Uterus (tissue), 4 donors: ENCODE measurements around the gene IDNK. TPM values are rescaled to one million over a fixed set of nuclear protein-coding genes. Genes with fewer than 3 reads are reported as not detected.

Source experiments
- DNase-seq, 2 donors: peaks; one replicate each; pipeline ENCODE4 v3.0.0-alpha.2; 2019 to 2020
- H3K27ac ChIP-seq, 2 donors: fragments of 200-600 bp; sonication (generic); 1 replicate in 1 of 2; 2 replicates in 1 of 2; pipeline ENCODE4 v1.5.1; 2016 to 2018
- H3K27me3 ChIP-seq, 2 donors: fragments of 200-600 bp; sonication (generic); one replicate each; pipeline ENCODE4 v1.5.1; 2018 to 2019; ENCODE audit warnings: control low read depth in 1 of 2
- H3K36me3 ChIP-seq, 2 donors: fragments of 200-600 bp; sonication (generic); one replicate each; pipeline ENCODE4 v1.5.1; 2019; ENCODE audit warnings: control low read depth in 1 of 2
- H3K4me1 ChIP-seq, 2 donors: fragments of 200-600 bp; sonication (generic); one replicate each; pipeline ENCODE4 v1.5.1; 2018 to 2019; ENCODE audit warnings: control low read depth in 1 of 2
- H3K4me3 ChIP-seq, 2 donors: fragments of 200-600 bp; sonication (generic); 1 replicate in 1 of 2; 2 replicates in 1 of 2; pipeline ENCODE4 v1.5.1; 2018 to 2019; ENCODE audit warnings: mild to moderate bottlenecking in 1 of 2
- H3K9me3 ChIP-seq, 2 donors: fragments of 200-600 bp; sonication (generic); one replicate each; pipeline ENCODE4 v1.5.1; 2019; ENCODE audit warnings: control low read depth in 1 of 2
- CTCF ChIP-seq, 4 experiments: fragments of 200-600 bp in 2 of 4; fragments of 450-650 bp in 2 of 4; sonication (generic) in 2 of 4; IDR thresholded peaks; one replicate each; pipeline ENCODE4 v1.5.1; 2016 to 2019; ENCODE audit warnings: antibody characterized with exemption in 4 of 4, mild to moderate bottlenecking in 2 of 4, moderate library complexity in 1 of 4
- POLR2A ChIP-seq, 2 donors: fragments of 450-650 bp; IDR thresholded peaks; one replicate each; pipeline ENCODE4 v1.6.1; 2016; ENCODE audit warnings: antibody characterized with exemption in 2 of 2, mild to moderate bottlenecking in 1 of 2, moderate library complexity in 1 of 2
- intact Hi-C: fragments of 100-400 bp; cut with DNase I; formaldehyde crosslinking; loops from one replicate; pipeline ENCODE4 v1.15.1; 2023; ENCODE audit warnings: low total_unique reads
- total RNA-seq, 4 donors: library from RNA; depleted of rRNA in 3 of 4; stranded (reverse); fragments of >200 nt in 3 of 4; gene quantifications; one replicate each; pipeline versions ENCODE4 v1.1.0 to v1.2.4, GENCODE V29; 2014 to 2023
- donor health status: DM: yes; HTN: yes; CAD: no.

The IDNK gene
- total RNA-seq, 4 donors from 2014 or later: 2.6 to 5.5 (median 4.0) TPM; not detected in 1

DNA sequence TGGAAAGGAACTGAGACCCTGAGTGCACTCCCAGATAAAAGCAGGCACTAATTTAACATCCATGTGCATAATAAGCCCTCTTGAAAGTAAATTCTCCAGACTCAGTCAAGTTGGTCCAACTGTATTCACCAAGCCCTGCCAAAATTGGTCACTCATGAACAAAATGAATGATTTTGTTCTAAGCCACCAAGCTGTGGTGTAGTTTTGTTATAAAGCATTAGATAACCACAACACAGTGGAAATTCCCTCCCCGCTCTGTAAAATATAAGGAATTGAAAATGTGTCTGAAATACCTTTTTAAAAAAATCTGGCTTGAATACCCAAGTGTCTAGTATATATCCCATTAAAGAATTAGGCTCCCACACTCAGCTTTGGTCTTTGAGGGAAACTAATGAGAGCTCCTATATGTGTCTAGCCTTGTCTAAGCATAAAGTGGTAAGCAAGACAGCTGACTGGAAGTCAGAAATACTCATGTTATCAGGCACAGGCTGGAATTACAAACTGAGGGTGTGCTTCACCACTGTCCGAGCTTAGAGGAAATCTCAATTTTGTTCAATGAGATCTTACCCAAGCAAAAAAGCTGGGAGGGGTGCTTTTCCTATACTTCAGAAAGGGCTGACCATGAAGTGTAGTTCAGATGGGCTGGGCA is 33.2 kb downstream of the IDNK start:
- no peak for DNase-seq
- H3K27ac ChIP-seq: no peak overlapping the region
- H3K4me1 ChIP-seq: no peaks in the 10 kb centered on the region
- H3K36me3 ChIP-seq: no peaks in the 10 kb centered on the region
- no peaks in the 10 kb centered on the region for H3K9me3 ChIP-seq
- no peaks in the 10 kb centered on the region for H3K27me3 ChIP-seq
- intact Hi-C loops: no loop called here
- TF ChIP-seq POLR2A (IDR thresholded peaks at IDR 0.05): no peak
- no peak for TF ChIP-seq CTCF (IDR thresholded peaks at IDR 0.05)
- H3K4me3 ChIP-seq: no peak overlapping the region

- H3K27ac ChIP-seq: no peak overlapping the region
- H3K9me3 ChIP-seq: no peaks in the 10 kb centered on the region
- no peaks in the 10 kb centered on the region for H3K4me1 ChIP-seq
- no peak for DNase-seq
- H3K36me3 ChIP-seq: no peaks in the 10 kb centered on the region
- TF ChIP-seq POLR2A (IDR thresholded peaks at IDR 0.05) (no peak), CTCF (IDR thresholded peaks at IDR 0.05) (no peak)
- H3K27me3 ChIP-seq: no peaks in the 10 kb centered on the region
- no peak overlapping the region for H3K4me3 ChIP-seq
- intact Hi-C loops: no loop called here
Observed at GRCh38 chr9:83656952-83657351, 34.0 kb downstream of the IDNK start.

- H3K27ac ChIP-seq: no peak overlapping the region
- H3K4me3 ChIP-seq: no peak overlapping the region
- intact Hi-C loops: no loop called here
- H3K4me1 ChIP-seq: no peaks in the 10 kb centered on the region
- no peaks in the 10 kb centered on the region for H3K36me3 ChIP-seq
- H3K9me3 ChIP-seq: no peaks in the 10 kb centered on the region
- no peak for DNase-seq
- no peaks in the 10 kb centered on the region for H3K27me3 ChIP-seq
- TF ChIP-seq CTCF (IDR thresholded peaks at IDR 0.05) (no peak), POLR2A (IDR thresholded peaks at IDR 0.05) (no peak)
Observed at GRCh38 chr9:83662933-83663332, 40.0 kb downstream of the IDNK start.

DNA sequence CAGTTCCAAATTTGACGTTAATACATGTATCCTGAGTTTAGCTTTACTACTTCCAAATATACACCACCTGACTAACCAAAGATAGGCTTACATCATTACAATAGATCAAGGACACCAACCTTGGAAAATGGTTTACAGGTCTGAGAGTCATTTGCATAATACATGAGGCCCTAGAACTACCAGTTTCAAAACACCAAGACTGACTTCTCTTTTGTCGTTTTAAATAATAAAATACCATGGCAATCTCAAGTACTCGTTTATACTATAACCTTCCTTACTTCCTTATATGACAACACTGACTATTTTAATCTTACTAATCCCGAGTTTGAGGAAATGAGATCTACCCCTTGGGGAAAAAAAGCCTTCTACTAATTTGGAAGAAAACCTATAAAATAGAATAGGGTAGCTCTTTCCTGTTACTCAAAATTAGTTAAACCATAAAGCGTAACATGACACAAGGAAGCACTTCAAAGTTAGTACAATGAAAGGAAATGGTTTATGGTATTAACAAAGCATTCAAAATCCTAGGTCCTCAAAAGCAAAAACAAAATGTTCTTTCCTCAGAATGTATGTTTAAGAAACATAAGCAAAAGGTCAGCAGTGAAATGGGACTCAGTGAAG is 42.7 kb downstream of the IDNK start:
- no peak overlapping the region for H3K27ac ChIP-seq
- no peaks in the 10 kb centered on the region for H3K4me1 ChIP-seq
- TF ChIP-seq CTCF (IDR thresholded peaks at IDR 0.05): no peak
- no peaks in the 10 kb centered on the region for H3K36me3 ChIP-seq
- H3K4me3 ChIP-seq: no peak overlapping the region
- intact Hi-C loops: no loop called here
- H3K27me3 ChIP-seq: no peaks in the 10 kb centered on the region
- H3K9me3 ChIP-seq: no peaks in the 10 kb centered on the region
- DNase-seq: no peak

DNA sequence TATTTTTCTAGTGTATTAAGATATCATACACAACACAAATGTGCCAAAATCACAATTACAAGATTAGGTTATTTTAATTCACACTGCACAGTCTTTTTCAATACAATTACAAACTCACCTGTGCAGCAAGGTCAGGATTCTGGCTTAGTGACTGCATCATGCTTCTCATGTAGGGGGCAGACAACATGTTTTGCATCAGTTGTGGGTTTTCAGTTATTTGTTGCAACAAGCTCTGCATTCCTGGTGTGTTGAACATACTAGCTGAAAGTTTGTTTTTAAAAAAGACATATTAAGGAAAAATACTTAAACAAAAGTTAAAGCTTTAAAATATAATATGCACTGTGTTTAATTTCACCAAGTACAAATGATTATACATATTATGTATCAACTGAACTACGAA is 46.1 kb downstream of the IDNK start:
- no peaks in the 10 kb centered on the region for H3K36me3 ChIP-seq
- no peaks in the 10 kb centered on the region for H3K4me1 ChIP-seq
- TF ChIP-seq POLR2A (IDR thresholded peaks at IDR 0.05): no peak
- TF ChIP-seq CTCF (IDR thresholded peaks at IDR 0.05): no peak
- H3K9me3 ChIP-seq: no peaks in the 10 kb centered on the region
- intact Hi-C loops: no loop called here
- no peaks in the 10 kb centered on the region for H3K27me3 ChIP-seq
- no peak for DNase-seq
- no peak overlapping the region for H3K4me3 ChIP-seq
- H3K27ac ChIP-seq: no peak overlapping the region
